GM18507 (cell line): Measurements from ENCODE around the gene MRPL58.
A peak's percentile ranks its signal among the peaks of the same experiment; 100 is the strongest.
"Not testable (repeated sequence)": the region's sequence is repeated elsewhere in the genome, so short reads cannot be mapped to it uniquely, and the experiment has no call there.

Experiments used
- DNase-seq: peaks from one replicate; pipeline ENCODE4 v3.0.0; 2011; ENCODE audit warnings: low read depth; ENCODE audit not compliant: insufficient read length; ENCODE audit errors: extremely low spot score
- FAIRE-seq: peaks from 2 replicates; lab custom pipeline; 2011; peaks lifted over from hg19 to GRCh38; lab: Jason Lieb, UNC

MRPL58 gene

DNA sequence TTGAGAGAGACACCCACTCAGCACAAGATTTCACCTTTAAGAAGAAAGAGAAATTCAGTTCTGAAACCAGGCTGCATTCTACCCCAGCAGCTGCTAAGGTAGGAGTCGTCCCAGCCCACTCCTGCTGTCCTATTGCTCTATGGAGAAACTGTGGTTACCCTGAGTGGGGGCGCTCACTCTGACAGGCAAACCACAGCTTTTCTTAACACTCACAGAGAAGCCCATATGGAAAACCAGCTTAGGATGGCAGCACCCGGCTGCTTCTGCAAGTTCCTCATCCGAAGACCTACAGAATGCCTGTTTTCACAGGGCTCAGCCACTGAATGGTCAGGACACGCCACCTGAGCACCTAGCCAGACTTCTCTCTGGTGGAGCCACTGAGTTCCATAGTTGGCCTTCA lies 26.8 kb downstream of the MRPL58 start:
- FAIRE-seq, result no peak
- DNase-seq, result no peak

- FAIRE-seq, result no peak
- no peak for DNase-seq
These were observed 29.3 kb downstream of the MRPL58 start for GRCh38 chr17:75041656-75042280.

GRCh38 chr17:75043789-75044188 lies 31.3 kb downstream of the MRPL58 start:
- not testable (repeated sequence) for FAIRE-seq

GRCh38 chr17:75044716-75045115 lies 32.2 kb downstream of the MRPL58 start:
- no peak for DNase-seq
- no peak for FAIRE-seq

More at GRCh38 chr17:75043789-75044188, 31.3 kb downstream of the MRPL58 start:
- not testable (repeated sequence) for DNase-seq

GRCh38 chr17:75045946-75046406 lies 33.5 kb downstream of the MRPL58 start:
- not testable (repeated sequence) for FAIRE-seq

DNA sequence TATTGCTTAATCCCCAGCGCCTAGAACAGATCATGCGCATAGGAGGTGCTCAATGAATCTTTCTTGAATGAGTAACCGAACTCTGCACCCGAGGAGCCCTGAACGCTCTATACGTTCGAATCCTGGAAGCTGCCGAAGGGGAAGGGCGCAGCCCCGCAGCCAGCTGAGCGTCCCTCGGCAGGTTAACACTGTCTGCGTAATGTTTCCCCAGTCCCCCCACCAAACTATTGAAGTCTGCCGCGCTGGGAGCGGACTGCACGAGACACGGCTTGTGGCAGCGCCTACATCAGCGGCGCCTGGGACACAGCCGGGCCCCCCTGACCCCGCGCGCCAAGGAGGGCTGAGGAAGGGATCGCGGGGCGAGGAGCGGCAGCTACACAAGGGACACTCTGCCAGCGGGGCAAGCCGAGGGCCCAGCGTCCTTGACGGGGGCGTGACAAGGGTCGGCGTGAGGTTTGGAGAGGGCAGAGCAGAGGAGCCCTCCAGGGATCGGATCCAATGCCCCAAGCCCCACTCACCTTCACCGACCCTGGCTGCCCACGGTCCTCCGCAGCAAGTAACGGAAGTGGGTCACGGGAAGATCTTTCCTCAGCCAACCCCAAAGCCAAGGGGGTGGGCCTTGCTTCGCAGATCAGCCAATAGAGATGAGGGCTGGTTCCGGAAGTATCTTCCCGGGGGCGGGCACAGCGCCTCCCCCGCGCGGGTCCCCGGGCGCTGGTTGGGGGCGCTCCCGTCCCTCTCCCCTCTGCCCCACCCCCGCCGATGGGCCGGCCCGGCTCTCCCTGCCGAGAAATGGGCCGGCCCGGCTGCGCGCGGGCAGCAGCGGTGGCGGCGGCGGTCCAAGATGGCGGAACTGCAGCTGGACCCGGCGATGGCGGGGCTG lies 34.2 kb downstream of the MRPL58 start, which contains the start of the genes ATP5PD and KCTD2:
TSS of gene ATP5PD (minus strand) at position 563 of the 883 bp plus-strand sequence. CDS start 4,319 bp downstream, outside the sequence.
TSS of gene KCTD2 (plus strand) at position 819 of the 883 bp plus-strand sequence. CDS start at position 845, 26 bp downstream.
- FAIRE-seq, result peak; percentile 99
- DNase-seq, result peak; percentile 96

More at GRCh38 chr17:75045946-75046406, 33.5 kb downstream of the MRPL58 start:
- DNase-seq, result not testable (repeated sequence)

- FAIRE-seq, result no peak
These were observed 35.1 kb downstream of the MRPL58 start for GRCh38 chr17:75047398-75048098.

DNA sequence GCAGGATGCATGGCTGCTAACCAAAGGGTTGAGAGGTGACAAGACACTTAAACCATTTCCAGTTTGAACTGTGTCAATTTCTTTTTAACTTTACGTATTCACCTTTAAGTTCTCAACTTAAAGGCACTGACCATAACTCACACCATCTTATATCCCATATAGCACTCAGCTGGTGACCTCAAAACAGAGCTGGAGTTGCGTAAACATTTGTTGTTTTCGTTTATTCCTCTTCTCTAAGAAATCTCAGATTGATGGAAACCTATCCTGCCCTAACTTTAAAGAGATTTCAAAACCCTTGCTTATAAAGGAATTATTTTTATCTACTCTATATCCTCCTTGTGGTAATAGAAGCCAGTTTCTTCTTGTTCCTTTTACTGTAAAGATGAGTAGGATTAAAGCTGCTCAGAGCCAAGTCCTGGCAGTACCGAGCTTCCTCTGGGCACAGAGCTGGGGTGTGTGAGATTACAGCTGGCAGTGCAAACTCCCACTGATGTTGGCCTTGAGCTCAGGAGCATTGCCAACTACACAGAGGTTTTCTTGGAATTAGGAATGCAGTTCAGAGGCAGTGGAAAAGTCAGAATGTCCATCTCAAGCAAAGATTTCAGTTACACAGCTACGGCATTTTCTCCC lies 35.9 kb downstream of the MRPL58 start:
- DNase-seq, result no peak
- FAIRE-seq, result no peak

More at GRCh38 chr17:75047398-75048098, 35.1 kb downstream of the MRPL58 start:
- no peak for DNase-seq

GRCh38 chr17:75049057-75049456 lies 36.6 kb downstream of the MRPL58 start:
- DNase-seq, result no peak
- FAIRE-seq, result no peak

DNA sequence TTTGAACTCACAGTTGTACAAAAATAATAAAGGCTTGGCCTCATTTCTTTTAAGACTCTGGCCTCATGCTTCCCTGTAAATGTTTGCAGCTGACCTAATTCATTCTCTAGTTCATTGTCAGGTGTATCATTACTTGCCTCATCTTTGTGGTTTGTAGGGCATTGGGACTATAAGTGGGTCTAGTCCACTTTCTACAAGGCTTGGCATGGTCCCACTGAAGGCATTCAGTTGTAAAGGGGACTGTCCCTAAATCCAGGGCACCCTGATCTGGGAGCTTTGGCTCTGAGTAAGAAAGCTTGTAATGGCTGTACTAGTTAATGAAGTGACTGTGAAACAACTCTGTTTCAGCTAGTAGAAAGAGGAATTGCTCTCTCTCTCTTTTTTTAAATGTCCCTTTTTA lies 37.2 kb downstream of the MRPL58 start:
- DNase-seq, result no peak
- FAIRE-seq, result no peak

DNA sequence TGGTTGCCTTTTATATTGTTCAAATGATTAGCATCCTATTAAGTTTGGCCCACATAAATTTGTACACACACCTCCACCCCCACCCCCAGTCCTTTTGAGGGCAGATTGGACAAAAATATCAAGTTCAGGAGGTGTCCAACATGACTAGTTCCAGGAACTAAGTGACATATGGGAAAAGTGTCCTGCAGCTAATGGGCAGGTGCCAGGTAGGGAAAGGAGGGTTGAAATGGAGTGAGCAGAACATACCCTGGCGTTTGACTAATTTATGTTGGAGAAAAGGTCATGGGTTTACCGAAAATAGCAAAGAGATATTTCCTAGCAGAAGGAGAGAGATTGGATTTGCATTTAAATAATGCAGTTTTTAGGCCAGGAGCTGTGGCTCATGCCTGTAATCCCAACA lies 39.5 kb downstream of the MRPL58 start:
- FAIRE-seq, result no peak
- DNase-seq, result no peak

- FAIRE-seq, result peak; percentile 68
These were observed 47.2 kb downstream of the MRPL58 start for GRCh38 chr17:75059369-75060345.

DNA sequence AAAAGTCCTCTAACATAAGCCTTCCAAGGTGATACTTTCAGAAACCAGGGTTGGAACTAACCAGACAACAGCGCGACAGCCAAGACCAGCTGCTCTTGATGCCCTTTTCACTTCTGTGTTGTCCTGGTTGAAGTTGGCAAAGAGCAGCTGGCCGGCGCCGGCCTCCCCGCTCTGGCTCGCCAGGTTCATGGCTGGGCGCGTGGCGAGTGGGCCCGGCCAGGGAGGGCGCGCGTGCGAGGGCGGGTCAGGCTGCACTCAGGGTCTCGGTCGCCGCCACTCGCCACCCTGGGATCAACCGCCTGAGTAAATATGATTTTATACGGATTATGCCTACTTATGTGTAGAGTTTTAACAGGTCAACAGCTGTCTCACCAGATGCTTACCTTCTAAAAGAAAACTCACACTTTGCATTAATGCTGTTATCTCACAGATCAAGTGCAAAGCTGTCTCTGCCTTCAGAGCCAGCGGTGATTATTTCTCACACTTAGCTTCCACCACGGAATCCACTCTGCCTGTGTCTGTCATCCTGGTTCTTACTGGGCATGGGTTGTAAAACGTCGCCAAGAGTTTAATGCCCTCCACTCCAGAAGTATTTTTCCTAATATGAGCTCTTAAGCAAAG lies 48.1 kb downstream of the MRPL58 start:
- FAIRE-seq, result no peak

More at GRCh38 chr17:75059369-75060345, 47.2 kb downstream of the MRPL58 start:
- DNase-seq, result no peak

DNA sequence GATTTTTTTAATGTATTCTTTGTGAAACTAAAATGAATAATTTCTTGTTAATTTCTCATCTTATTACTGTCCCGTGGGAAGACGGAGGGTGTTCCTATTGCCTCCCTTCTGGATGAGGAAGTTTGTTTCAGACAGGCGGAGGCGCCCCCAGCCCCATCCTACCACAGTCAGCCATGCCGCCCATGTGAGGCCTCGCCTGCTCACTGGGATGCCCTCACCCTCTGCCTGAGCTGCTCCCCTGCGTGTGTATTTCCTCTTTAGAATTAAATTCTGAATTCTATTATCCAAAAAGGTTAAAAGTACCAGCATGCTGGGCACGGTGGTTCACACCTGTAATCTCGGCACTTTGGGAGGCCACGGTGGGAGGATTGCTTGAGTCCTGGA lies 48.6 kb downstream of the MRPL58 start:
- no peak for FAIRE-seq
- no peak for DNase-seq

More for the DNA sequence above, 48.1 kb downstream of the MRPL58 start:
- DNase-seq, result no peak

DNA sequence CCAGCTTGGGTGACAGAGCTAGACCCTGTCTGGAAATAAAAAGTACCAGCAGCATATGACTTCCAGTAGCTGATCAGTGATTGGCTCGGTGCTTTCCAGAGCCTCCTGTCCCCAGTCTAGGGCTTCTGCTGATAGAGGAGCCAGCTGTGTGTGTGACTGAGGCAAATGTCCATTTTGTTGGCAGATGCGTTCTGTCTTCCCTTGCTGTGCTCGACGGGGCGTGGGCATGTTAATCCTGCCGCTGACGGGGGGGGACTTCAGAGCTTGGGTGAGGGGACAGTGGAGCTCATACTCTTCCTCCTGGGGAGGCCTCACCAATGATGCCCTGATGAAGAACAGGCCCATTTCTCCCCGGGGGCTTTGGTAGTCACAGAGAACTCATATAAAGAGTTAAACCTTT lies 49.1 kb downstream of the MRPL58 start:
- FAIRE-seq (no peak), DNase-seq (no peak)

DNA sequence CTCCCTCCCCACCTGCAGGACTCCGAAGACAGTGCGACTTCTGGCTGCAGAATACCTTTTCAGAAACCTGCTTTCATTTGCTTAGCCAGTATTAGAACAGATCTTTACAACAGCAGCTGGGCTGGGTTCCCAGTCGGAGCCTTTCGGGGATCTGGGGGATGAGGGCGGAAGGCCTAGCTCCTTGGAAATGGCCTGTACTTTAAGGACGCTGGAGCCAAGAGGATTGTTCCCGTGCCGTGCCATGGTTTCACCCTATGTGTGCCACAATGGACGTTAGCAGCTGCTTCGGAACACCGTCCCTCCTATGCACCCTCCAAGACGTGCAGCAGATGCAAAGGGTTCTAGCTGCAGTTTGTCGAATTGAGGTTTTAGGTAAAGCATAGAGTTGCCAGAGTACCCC lies 50.7 kb downstream of the MRPL58 start:
- no peak for DNase-seq
- no peak for FAIRE-seq

- no peak for DNase-seq
- no peak for FAIRE-seq
These were observed 51.2 kb downstream of the MRPL58 start for GRCh38 chr17:75063626-75064025.

DNA sequence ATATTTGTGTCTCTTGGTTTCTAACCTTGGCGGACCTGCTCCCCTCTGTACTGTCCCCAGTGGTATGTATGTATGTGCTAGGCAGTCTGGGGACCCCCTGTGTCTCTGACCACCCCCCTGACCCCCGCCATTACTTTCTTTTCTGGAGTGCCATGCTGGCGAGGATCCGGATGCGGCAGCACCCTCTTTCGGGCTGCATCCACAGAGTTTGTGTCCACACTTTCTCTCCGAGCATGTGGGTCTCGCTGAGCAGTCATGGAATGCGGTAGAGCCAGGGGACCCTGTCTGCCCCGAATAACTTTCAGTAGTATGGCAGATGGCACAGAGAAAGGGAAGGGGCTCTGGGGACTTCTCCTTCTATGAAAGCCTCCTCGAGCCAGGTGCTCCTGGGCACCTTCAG lies 51.6 kb downstream of the MRPL58 start:
- no peak for FAIRE-seq
- DNase-seq, result no peak
